GM18511 (cell line): ENCODE data around the gene C19orf47.
"Not testable (repeated sequence)": the region's sequence is repeated elsewhere in the genome, so short reads cannot be mapped to it uniquely, and the experiment has no call there.

Source experiments
- ATAC-seq: cut with Tn5 transposase; IDR thresholded peaks from one replicate; pipeline ENCODE4 v1.9.1; 2021; ENCODE audit warnings: mild to moderate bottlenecking, moderate library complexity; ENCODE audit not compliant: unreplicated experiment

The C19orf47 gene

GRCh38 chr19:40377876-40378385 lies 29.7 kb upstream of the C19orf47 start:
- ATAC-seq = no peak

- ATAC-seq = no peak
Observed at GRCh38 chr19:40376286-40376862, 28.2 kb upstream of the C19orf47 start.

- no peak for ATAC-seq
Observed at GRCh38 chr19:40374084-40374483, 25.9 kb upstream of the C19orf47 start.

- no peak for ATAC-seq
Observed at GRCh38 chr19:40371802-40372122, 23.6 kb upstream of the C19orf47 start.

- ATAC-seq = no peak
Observed at GRCh38 chr19:40370997-40371801, 23.0 kb upstream of the C19orf47 start.

GRCh38 chr19:40370253-40370652 lies 22.1 kb upstream of the C19orf47 start:
- ATAC-seq = not testable (repeated sequence)

- ATAC-seq = no peak
Observed at GRCh38 chr19:40369797-40370196, 21.6 kb upstream of the C19orf47 start.

- no peak for ATAC-seq
Observed at GRCh38 chr19:40367577-40368434, 19.6 kb upstream of the C19orf47 start.

GRCh38 chr19:40366697-40367561 lies 18.7 kb upstream of the C19orf47 start:
- ATAC-seq = no peak

- ATAC-seq = no peak
Observed at GRCh38 chr19:40365613-40366401, 17.6 kb upstream of the C19orf47 start.

- ATAC-seq = no peak
Observed at GRCh38 chr19:40365010-40365409, 16.8 kb upstream of the C19orf47 start.

GRCh38 chr19:40363069-40363468 lies 14.9 kb upstream of the C19orf47 start:
- ATAC-seq = no peak

- no peak for ATAC-seq
Observed at GRCh38 chr19:40362160-40362559, 14.0 kb upstream of the C19orf47 start.

GRCh38 chr19:40360708-40361241 lies 12.6 kb upstream of the C19orf47 start:
- no peak for ATAC-seq

- no peak for ATAC-seq
Observed at GRCh38 chr19:40360020-40360707, 12.0 kb upstream of the C19orf47 start.

- ATAC-seq = no peak
Observed at GRCh38 chr19:40358773-40359172, 10.6 kb upstream of the C19orf47 start.

- ATAC-seq = no peak
Observed at GRCh38 chr19:40357640-40358039, 9.4 kb upstream of the C19orf47 start.

GRCh38 chr19:40356681-40357595 lies 8.7 kb upstream of the C19orf47 start:
- ATAC-seq = no peak
